GM19467 (cell line): ENCODE results near the gene COBL.

ENCODE experiments used
- ATAC-seq: cut with Tn5 transposase; IDR thresholded peaks from one replicate; pipeline ENCODE4 v1.9.1; 2021; ENCODE audit warnings: mild to moderate bottlenecking, moderate library complexity; ENCODE audit not compliant: unreplicated experiment

Gene COBL

DNA sequence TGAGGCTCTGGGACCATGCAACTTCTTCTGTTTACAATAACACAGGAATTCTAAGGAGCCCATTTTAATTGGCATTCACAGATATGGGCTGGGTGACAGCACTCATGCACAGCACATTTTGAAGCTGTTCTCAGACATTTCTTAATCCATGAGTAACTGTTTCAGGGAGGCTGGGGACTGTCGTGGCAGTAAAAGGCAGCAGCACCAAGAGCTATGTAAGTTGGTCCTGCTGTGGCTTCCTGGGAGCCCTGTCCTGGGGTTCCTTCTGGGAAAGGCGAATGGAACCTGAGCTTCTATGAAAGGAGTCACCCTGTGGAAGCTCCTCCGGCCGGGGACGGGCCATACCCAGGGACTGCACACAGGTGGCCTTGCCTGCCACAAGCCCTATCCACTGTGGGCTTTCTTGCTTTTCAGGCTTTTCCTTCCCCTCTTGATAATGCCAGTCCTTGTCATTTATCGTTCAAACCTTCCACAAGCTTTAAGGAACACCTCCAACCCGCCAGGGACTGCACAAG is 40.5 kb downstream of the COBL start:
- ATAC-seq, result no peak

DNA sequence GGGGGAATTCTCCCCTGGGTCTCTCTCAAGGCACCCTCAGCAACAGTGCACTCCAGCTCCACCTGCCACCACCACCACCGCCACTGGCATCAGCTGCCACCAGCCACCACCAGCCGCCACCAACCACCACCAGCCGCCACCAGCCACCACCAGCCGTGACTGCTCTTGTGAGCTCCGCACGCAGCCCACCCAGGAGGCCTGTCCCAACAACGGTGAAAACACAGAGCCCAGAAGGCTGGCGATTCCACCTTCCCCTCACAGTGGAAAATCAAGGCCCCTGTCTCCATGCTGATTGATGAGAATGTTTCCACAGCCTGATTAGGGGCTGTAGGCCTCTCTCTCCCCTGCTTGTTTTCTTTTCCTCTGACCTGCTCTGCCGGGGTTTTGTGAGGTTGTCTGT is 41.1 kb downstream of the COBL start:
- ATAC-seq, result no peak

DNA sequence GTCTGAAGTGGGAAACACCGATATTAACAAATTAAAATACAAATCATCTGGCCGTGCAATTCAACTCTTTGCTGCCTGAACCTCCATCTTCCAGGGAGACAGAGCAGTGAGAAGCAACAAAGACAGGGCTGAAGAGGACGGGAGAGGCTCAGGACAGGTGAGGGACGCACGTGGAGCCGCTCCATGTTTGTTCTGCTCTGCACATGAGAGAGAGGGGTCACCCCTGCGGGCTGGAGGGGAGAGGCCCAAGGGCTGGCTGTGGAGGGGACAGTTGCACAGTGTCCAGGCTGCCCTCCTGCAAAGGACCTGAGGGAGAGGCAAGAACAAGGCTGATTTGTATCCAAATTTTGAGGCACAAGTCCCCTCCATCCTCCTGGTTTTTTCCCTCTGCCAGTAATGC is 41.7 kb downstream of the COBL start:
- no peak for ATAC-seq

DNA sequence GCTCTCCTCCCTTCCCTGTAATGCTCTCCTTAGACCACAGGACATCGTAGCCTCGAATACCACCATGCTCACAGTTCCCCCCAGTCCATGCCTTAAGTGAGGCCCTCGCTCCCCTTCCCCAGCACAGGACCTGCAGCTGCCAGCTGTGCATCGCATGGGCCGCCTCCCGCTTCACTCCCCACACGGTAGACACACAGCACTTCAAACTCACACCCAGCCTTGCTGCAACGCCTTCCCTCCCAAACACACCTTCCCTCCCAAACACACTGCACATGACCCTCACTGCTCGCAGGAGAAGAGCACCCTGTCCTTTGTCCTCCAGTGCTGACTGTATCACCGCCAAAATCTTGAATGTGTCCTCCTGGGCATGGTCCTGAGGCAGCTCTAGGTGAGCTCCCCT is 42.6 kb downstream of the COBL start:
- ATAC-seq, result no peak

- ATAC-seq, result no peak
Measured at GRCh38 chr7:51273360-51273759, 43.2 kb downstream of the COBL start.

- no peak for ATAC-seq
Measured at GRCh38 chr7:51270965-51271364, 45.6 kb downstream of the COBL start.

DNA sequence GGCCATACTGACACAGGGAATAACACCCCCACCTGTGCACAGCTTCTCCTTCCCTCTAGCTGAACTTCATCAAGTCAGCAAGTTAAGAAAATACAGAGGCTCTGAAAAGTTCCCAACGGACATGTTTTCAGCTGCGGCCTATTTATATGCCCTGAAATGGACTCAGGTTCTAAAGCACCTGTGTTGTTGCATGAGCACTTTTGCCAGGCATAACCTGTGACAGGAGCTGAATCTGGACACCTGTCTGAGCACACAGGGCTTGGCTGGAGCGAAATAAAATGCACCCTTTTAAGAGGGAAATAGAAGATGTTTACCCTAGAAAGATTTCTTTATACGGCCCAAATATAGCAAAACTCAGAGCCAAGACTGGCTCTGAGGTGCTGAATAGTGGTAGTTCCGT is 46.7 kb downstream of the COBL start:
- ATAC-seq, result no peak

- no peak for ATAC-seq
Measured at GRCh38 chr7:51269321-51269720, 47.3 kb downstream of the COBL start.

GRCh38 chr7:51268859-51269258 is 47.8 kb downstream of the COBL start:
- no peak for ATAC-seq

- no peak for ATAC-seq
Measured at GRCh38 chr7:51267169-51267568, 49.4 kb downstream of the COBL start.

- ATAC-seq, result no peak
Measured at GRCh38 chr7:51265066-51265907, 51.3 kb downstream of the COBL start.

DNA sequence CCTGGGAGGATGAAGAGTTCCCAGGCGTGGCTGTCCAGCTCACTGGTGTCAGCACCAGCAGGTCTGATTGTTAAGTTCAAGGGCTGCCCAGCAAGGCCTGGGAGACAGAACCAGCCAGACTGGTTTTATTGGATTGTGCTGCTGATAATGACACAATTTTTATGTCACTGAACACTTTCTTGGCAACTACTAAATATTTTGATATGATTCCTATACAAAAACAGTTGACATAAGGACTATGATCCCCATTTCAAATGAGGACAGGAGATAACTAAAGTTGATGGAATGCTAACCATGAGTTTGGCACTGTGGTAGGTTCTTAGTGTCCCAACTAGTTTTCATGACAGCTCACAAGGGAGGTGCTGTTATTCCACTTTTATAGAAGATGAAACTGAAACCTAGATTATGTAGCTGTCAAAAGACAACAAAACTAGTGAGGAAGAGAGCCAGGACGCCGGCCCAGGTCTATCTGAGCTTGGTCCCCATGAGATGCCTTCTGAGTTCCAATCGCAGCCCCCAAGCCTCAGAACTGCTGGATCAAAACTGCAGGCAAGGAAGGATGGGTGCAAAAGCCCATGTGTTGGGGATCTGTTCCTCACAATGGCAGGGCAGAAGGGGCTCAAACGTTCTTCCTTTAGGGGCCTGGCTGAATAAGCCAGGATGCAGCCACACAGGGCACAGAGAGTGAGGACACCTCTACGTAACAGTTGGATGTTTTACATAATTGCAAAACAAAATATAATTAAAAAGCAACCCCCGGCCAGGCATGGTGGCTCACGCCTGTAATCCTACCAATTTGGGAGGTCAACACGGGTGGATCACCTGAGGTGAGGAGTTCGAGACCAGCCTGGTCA is 52.8 kb downstream of the COBL start:
- no peak for ATAC-seq

- no peak for ATAC-seq
Measured at GRCh38 chr7:51262796-51263531, 53.6 kb downstream of the COBL start.

GRCh38 chr7:51261950-51262795 is 54.4 kb downstream of the COBL start:
- ATAC-seq, result no peak

- no peak for ATAC-seq
Measured at GRCh38 chr7:51261117-51261835, 55.3 kb downstream of the COBL start.

DNA sequence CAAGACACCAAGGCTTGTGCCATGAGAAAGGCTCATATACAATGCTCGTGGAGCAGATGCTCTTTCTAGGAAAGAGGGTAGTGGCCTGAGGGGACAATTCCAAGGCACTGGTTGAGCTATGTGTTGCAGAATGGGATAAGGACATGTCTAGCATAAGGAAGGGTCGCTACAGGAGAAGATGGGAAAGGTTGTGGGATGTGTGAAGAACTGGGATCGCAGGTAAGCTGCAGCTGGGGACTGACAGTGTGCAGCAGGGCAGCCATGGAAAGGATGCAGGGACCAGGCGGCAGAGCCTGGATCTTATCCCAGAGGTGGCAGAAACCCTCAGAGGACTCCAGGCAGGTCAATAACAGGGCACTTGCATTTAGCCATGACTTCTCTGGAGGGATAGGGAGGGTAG is 56.1 kb downstream of the COBL start:
- no peak for ATAC-seq

- no peak for ATAC-seq
Measured at GRCh38 chr7:51259766-51260165, 56.8 kb downstream of the COBL start.

DNA sequence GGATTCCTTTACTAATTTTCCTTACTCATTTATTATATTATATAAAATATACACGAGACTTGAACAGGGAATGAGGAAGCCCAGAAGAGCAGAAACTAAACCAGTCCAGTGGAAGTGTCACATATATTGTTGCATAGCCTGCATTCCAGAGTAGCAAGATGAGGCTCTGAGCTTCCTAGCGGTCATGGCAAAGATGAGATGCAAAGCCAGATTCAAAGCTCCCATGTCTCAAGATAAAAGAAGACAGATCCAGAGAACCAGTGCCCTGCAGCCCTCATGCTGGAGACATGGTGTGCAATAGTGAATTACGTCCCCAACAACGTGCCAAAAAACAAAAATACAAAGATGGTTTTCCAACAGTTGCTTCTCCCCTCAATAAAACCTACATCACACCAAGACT is 59.7 kb downstream of the COBL start:
- ATAC-seq, result no peak

GRCh38 chr7:51256209-51256781 is 60.3 kb downstream of the COBL start:
- ATAC-seq, result no peak
